Keratinocyte (primary cell): ENCODE data around the gene PLA2G4C. TPM values are rescaled to one million over a fixed set of nuclear protein-coding genes. Genes with fewer than 3 reads are reported as not detected.
"Not testable (repeated sequence)": the region's sequence is repeated elsewhere in the genome, so short reads cannot be mapped to it uniquely, and the experiment has no call there.

ENCODE experiments used
- DNase-seq: peaks from one replicate; pipeline ENCODE4 v3.0.0-alpha.2; 2011; ENCODE audit warnings: low read depth, missing footprints, low spot score
- FAIRE-seq: peaks from 2 replicates; lab custom pipeline; 2011; peaks lifted over from hg19 to GRCh38; lab: Jason Lieb, UNC
- H2AFZ ChIP-seq: 2 replicates; pipeline ENCODE4 v1.6.0; 2012; ENCODE audit warnings: low read length, control low read depth, inconsistent platforms; ENCODE audit not compliant: control insufficient read depth
- H3K27ac ChIP-seq: 2 replicates; pipeline ENCODE4 v1.5.1; 2011; ENCODE audit warnings: low read length; ENCODE audit not compliant: control insufficient read depth, insufficient read depth
- H3K27me3 ChIP-seq: 3 replicates; pipeline ENCODE4 v1.6.0; 2011; ENCODE audit warnings: low read length; ENCODE audit not compliant: control insufficient read depth, insufficient read depth; ENCODE audit errors: extremely low read depth
- H3K36me3 ChIP-seq, 2 experiments: 2 replicates in 1 of 2; 3 replicates in 1 of 2; pipeline ENCODE4 v1.5.1; 2011; ENCODE audit warnings: low read length in 2 of 2, mild to moderate bottlenecking in 1 of 2; ENCODE audit not compliant: control insufficient read depth in 2 of 2, insufficient read depth in 2 of 2; ENCODE audit errors: extremely low read depth in 1 of 2
- H3K4me1 ChIP-seq: 3 replicates; pipeline ENCODE4 v1.5.1; 2011; ENCODE audit warnings: low read length; ENCODE audit not compliant: control insufficient read depth, insufficient read depth; ENCODE audit errors: extremely low read depth
- H3K4me2 ChIP-seq: 3 replicates; pipeline ENCODE4 v1.6.0; 2011; ENCODE audit warnings: low read depth, low read length; ENCODE audit not compliant: control insufficient read depth, insufficient read depth; ENCODE audit errors: extremely low read depth
- H3K4me3 ChIP-seq, 3 experiments: fragments of 200-600 bp in 1 of 3; sonication (generic) in 1 of 3; 2 replicates in 2 of 3; 3 replicates in 1 of 3; pipeline ENCODE4 v1.5.1; 2011 to 2016; ENCODE audit warnings: low read length in 3 of 3, mild to moderate bottlenecking in 3 of 3, control low read depth in 2 of 3, inconsistent platforms in 1 of 3, low read depth in 1 of 3, mixed read lengths in 1 of 3, mixed run types in 1 of 3, moderate library complexity in 1 of 3; ENCODE audit not compliant: control insufficient read depth in 2 of 3, insufficient read depth in 2 of 3; ENCODE audit errors: extremely low read depth in 1 of 3
- H3K79me2 ChIP-seq: 2 replicates; pipeline ENCODE4 v1.6.0; 2012; ENCODE audit warnings: low read length; ENCODE audit not compliant: control insufficient read depth, insufficient read depth
- H3K9ac ChIP-seq: 3 replicates; pipeline ENCODE4 v1.6.0; 2011; ENCODE audit warnings: low read length; ENCODE audit not compliant: control insufficient read depth, insufficient read depth; ENCODE audit errors: extremely low read depth
- H3K9me1 ChIP-seq: 3 replicates; pipeline ENCODE4 v1.6.0; 2011; ENCODE audit warnings: low read length; ENCODE audit not compliant: control insufficient read depth, insufficient read depth; ENCODE audit errors: extremely low read depth
- H3K9me3 ChIP-seq: 2 replicates; pipeline ENCODE4 v1.5.1; 2012; ENCODE audit warnings: low read depth, low read length; ENCODE audit not compliant: control insufficient read depth
- H4K20me1 ChIP-seq: 3 replicates; pipeline ENCODE4 v1.6.0; 2011; ENCODE audit warnings: low read length; ENCODE audit not compliant: control insufficient read depth, insufficient read depth; ENCODE audit errors: extremely low read depth
- CTCF ChIP-seq, 3 experiments: IDR thresholded peaks in 1 of 3; conservative IDR thresholded peaks in 1 of 3; optimal IDR thresholded peaks in 1 of 3; 2 replicates in 2 of 3; 3 replicates in 1 of 3; pipeline versions ENCODE3 to v1.5.1; 2011; ENCODE audit warnings: low read length in 3 of 3, mild to moderate bottlenecking in 3 of 3, moderate library complexity in 2 of 3, control low read depth in 1 of 3, inconsistent platforms in 1 of 3; ENCODE audit not compliant: insufficient read depth in 2 of 3; ENCODE audit errors: extremely low read depth in 1 of 3
- EZH2 ChIP-seq: IDR thresholded peaks from one replicate; pipeline ENCODE4 v1.6.1; 2012; ENCODE audit warnings: inconsistent platforms, mild to moderate bottlenecking, low read length, moderate library complexity
- dilution Hi-C: fragments of 300-500 bp; cut with MboI; formaldehyde crosslinking; loops from one replicate; pipeline ENCODE4 v1.7.0; 2020; ENCODE audit warnings: low sequenced_read_pairs; ENCODE audit not compliant: extremely low pct_ligation_motif_present
- polyA plus RNA-seq, 5 experiments: library from polyadenylated mRNA; depleted of rRNA in 3 of 5; stranded (reverse) in 3 of 5; stranded (forward) in 1 of 5; unstranded in 1 of 5; fragments of >200 nt; gene quantifications; 1 replicate in 1 of 5; 2 replicates in 3 of 5; 3 replicates in 1 of 5; pipeline versions ENCODE4 v1.2.1 to v1.2.3, GENCODE V29; 2011 to 2012; ENCODE audit warnings: missing spikeins in 2 of 5, low read depth in 1 of 5, low replicate concordance in 1 of 5

The PLA2G4C gene
- polyA plus RNA-seq, 1 donor (not counting 4 experiments of a cell fraction or from before 2014, with no cell fraction given), result 0.35 TPM

GRCh38 chr19:48090281-48090802 lies 20.3 kb downstream of the PLA2G4C start:
- FAIRE-seq, result no peak
- DNase-seq, result no peak

GRCh38 chr19:48088991-48089390 lies 21.6 kb downstream of the PLA2G4C start:
- H3K9ac ChIP-seq, dilution Hi-C loops, H4K20me1 ChIP-seq, H3K79me2 ChIP-seq, FAIRE-seq, H3K27ac ChIP-seq, H3K9me1 ChIP-seq, H3K4me1 ChIP-seq, H3K4me3 ChIP-seq, H3K4me2 ChIP-seq, H3K9me3 ChIP-seq, DNase-seq, H2AFZ ChIP-seq, H3K36me3 ChIP-seq: not testable (repeated sequence)
- peaks cover 14% of the 10 kb centered on the region for H3K27me3 ChIP-seq

More at GRCh38 chr19:48090281-48090802, 20.3 kb downstream of the PLA2G4C start:
- no peak overlapping the region for H3K4me2 ChIP-seq
- H3K4me1 ChIP-seq, result no peaks in the 10 kb centered on the region
- TF ChIP-seq EZH2 (no peak), CTCF (optimal IDR thresholded peaks at IDR 0.05 in 1 of 3, IDR thresholded peaks at IDR 0.05 in 1 of 3, conservative IDR thresholded peaks at IDR 0.05 in 1 of 3; ENCODE audit: extremely low read depth in 1 of 3, insufficient read depth in 2 of 3, low read length in 3 of 3) (no peak)
- H3K36me3 ChIP-seq, result no peaks in the 10 kb centered on the region
- no peaks in the 10 kb centered on the region for H3K9me1 ChIP-seq
- H3K79me2 ChIP-seq, result no peaks in the 10 kb centered on the region
- dilution Hi-C loops, result no loop called here
- no peaks in the 10 kb centered on the region for H3K9me3 ChIP-seq
- no peak overlapping the region for H3K4me3 ChIP-seq
- no peak overlapping the region for H3K9ac ChIP-seq
- no peaks in the 10 kb centered on the region for H4K20me1 ChIP-seq
- peaks cover 17% of the 10 kb centered on the region for H3K27me3 ChIP-seq
- H3K27ac ChIP-seq, result no peak overlapping the region
- no peak overlapping the region for H2AFZ ChIP-seq
